GM19240 (cell line): ENCODE measurements around the gene HEXIM1.

Experiments used
- DNase-seq: peaks from one replicate; pipeline ENCODE4 v3.0.0; 2011; ENCODE audit warnings: low spot score; ENCODE audit not compliant: insufficient read length

Gene HEXIM1

DNA sequence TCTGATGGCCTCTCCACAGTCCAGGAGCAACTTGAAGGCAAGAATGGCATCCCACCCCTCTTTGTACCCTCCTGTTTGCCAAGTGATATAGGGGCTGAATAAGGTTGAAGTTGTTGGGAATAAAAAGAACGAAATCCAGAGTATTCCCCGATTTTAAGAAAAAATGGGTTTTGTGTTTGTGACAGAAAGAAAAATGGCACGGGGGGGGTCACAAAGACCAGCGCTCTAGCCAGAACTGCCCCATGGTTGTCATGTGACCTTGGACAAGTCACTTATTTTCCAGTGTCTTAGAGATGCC is 1.7 kb upstream of the HEXIM1 start:
- DNase-seq: no peak

DNA sequence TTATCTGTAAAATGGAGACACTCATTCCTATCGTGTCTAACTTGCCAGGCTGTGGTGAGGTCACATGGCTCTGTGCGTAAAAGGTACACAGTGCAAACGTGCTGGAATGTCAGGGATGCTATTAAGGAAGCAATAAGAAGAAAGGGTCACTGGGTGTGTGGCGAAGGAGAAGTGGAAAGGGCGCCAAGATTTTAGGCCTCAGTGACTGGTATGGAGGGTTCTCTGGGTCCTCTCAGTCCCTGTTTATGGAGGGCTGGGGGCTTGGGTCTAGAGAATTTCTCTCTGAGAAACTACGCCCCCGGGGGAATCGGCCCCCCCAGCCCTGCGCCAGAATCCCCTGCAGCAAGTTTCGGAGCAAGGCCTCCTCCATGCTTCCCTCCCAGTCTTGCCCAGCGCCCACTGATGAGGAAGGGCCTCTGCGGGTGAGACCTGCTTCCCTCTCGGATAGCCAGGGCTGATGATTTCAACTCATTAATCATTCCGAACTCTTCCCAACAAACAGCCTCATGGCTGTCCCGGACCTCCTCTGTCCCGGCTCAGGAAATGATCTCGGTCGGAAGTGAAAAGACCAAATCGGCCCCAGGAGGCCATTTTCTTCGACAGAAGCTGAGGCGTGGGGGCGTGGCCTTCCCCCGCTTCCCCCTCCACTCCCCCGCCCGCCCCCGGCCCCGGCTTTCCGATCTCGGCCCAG is 1.2 kb upstream of the HEXIM1 start:
- peak; percentile 61 for DNase-seq

DNA sequence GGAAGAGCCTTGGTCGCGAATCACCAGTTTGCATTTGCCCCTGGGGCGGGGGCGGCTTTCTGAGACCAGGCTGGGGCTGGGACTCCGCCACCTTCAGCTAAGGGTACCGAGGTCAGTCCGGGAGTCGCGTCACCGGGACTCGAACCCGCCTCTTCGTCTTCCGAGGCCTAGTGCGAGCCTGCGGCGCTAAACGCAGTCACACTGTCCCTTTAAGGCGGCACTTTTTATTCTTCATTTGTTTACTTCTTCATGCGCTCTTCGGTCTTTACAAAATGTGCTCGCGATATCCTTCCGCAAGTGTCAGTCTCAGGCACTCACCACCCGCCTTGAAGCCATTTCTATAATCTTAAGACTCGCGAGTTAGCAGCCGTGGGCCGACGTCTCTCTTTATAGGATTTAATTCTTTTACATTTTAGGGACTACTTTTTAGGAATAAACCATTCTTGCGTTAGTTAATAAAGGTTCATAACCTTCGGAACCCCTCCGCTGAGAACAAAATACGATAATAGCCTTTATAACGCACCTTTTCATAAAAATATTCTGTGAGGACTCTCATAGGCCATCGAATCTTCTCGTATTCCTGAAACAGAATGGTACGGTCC is 593 bp upstream of the HEXIM1 start:
- peak; percentile 52 for DNase-seq

- no peak for DNase-seq
These were observed 878 bp downstream of the HEXIM1 start for GRCh38 chr17:45149037-45149668.

- no peak for DNase-seq
These were observed 1.7 kb downstream of the HEXIM1 start for GRCh38 chr17:45149669-45150664.

DNA sequence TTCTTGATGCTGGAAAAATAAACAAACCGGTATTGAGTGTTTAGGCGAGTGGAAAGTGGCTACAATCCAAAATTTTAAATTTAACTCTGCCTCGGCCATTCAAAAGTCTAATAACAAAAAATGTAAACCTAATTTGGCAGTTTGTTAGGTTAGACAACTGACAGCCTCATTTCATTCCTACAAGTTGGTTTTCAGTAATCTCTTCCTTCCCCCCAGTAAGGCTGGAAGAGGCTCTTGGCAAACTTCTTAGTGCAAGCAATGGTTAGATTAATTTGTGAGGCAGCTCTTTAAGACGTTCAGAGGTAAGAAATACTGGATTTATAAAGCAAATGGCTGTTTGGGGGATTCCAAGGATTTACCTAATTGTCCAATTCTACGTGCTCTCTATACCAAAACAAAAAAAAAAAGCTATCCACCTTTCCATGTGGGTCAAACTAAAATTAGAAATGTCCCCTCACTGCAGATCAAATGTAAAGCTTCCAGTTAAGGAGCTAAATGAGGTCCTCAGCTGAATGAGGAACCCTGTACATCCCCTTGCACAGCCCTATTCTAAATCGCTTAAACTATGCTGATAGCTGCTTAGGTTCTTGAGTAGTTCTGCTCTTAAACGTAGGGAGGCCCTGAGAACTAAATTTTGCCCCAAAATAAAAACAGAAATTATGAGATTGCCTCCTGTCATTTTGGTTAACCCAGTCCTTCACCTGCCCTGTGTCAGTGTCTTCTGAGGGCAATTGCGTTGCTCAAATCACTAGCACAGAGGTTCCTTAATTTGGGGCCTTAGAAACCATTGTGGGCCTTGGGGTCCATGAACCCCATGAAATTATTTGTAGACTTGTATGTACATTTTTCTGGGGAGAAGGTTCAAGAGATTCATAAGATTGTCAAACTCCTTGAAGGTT is 2.9 kb downstream of the HEXIM1 start:
- no peak for DNase-seq

DNA sequence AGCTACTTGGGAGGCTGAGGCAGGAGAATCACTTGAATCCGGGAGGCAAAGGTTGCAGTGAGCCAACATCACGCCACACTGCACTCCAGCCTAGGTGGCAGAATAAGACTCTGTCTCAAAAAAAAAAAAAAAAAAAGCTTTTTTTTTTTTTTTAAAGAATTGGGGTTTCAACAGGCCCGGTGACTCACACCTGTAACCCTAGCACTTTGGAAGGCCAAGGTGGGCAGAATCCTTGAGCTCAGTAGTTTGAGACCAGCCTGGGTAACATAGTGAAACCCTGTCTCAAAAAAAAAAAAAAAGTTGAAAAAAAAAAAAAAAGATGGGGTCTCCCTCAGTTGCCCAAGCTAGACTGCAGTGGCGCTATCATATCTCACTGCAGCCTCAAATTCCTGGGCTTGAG is 6.8 kb downstream of the HEXIM1 start:
- no peak for DNase-seq

DNA sequence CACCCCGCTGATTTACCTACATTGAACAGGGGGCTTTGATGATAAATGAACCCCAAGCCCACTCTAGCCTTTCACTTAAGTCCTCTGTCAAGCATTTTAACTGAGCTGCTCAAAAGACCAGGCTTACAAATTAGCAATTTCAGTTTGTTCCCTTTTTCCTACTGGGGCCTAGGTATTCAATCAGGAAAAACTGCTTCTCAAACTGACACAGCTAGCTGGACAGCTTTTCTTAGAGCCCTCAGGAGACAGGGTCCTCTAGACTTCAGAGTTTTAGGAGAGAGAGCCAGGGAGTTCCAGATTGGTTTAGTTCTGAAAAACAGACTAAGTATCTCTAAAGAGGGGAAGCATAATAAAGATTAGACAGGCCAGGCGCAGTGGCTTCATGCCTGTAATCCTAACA is 7.2 kb downstream of the HEXIM1 start:
- DNase-seq: no peak

- no peak for DNase-seq
These were observed 8.0 kb downstream of the HEXIM1 start for GRCh38 chr17:45156242-45156641.

GRCh38 chr17:45160447-45161287 is 12.4 kb downstream of the HEXIM1 start:
- no peak for DNase-seq

DNA sequence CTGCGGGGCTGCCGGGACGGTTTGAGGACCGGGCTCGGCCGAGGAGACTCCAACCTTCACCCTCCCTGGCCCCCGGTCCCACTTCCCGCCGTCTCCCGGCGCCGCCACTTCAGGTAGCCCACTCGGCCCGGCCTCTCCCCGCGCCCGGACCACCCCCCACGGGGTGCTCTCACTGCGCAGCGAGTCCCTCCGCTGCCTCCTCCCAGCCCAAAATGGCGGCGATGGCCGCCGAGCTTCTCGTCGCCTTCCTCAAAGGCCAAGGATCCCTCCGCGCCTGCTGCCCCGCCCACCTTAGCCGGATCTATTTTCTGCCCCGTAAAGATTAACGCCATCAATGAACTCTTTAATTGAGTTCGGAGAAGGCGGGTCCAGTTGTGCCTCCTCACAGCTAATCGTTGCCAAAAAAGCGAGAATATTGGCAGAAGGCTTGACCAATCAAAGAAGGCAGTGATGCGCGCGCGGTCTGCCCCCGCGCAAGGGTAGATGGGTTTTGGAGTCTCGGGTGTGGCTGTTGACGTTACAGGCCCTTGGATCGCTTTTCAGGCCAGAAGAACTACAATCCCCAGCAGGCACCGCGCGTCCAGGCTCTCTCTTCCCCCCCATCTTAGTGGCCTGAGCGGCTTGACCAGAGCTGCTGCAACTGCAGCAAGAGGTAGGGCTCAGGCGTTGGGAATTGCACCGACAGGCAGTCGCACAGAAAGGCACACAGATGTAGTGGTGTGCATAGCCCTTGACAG is 13.2 kb downstream of the HEXIM1 start, which contains the start of gene HEXIM2:
HEXIM2 (plus strand) TSS at position 588 of the 737 bp plus-strand sequence. CDS start 919 bp downstream, outside the sequence.
- peak; percentile 84 for DNase-seq

GRCh38 chr17:45162025-45162687 is 13.9 kb downstream of the HEXIM1 start:
- no peak for DNase-seq

- no peak for DNase-seq
These were observed 16.5 kb downstream of the HEXIM1 start for GRCh38 chr17:45164734-45165269.

- DNase-seq: no peak
These were observed 20.9 kb downstream of the HEXIM1 start for GRCh38 chr17:45168991-45169752.

DNA sequence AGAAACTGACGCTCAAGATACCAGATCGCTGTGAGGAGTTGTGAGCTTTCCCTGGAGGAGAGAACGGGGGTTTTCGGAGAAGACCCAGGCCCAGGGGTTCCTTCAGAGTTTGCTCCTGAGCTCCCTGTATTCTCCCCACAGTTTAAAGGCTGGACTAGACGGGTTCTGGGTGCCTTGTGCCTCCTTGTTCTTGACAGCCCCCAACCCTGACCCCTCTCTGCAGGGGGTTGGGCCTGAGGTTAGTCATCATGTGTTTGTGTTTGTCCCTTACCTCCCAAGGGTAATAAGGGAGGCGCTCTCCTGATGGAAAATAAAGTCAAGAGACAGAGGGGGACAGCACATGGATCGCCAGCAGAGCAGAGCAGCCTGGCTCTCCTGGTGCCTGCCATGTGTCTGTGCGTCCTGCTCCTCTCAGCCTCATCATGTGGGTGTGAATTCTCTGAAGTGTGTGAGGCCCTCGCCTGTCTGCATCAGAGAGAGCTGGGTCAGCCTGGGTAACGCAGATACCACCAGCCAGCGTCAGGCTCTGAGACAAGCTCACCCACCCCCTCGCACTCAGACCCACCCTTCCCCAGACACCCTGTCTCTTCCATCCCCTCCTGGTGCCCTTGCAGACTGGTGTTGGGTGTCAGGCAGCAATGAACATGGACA is 22.1 kb downstream of the HEXIM1 start:
- no peak for DNase-seq

DNA sequence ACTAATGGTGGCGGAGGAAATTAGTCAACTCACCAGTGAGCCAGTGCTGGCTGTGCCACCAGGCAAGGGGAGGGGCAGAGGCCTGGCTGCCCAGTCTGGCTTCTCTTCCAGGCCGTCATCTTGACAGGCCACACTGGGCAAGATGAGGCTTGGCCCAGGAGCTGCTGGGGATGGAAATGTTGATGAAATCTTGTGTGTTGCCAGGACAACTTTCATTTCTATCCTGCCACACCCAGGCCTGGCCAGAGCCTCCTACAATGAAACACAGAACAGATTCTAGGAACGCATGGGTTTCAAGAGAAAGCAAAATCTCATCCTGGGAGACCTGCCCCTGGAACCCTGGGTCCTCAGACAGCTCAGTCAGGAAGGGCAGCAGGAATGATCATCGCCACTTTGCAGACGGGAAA is 22.7 kb downstream of the HEXIM1 start:
- DNase-seq: no peak
